Activated CD4-positive, alpha-beta T cell treated with anti-CD3 and anti-CD28 coated beads for 48 hours (primary cell): ENCODE measurements around the gene SSB.
"Not testable (repeated sequence)": the region's sequence is repeated elsewhere in the genome, so short reads cannot be mapped to it uniquely, and the experiment has no call there.

Experiments
- DNase-seq: peaks from one replicate; pipeline ENCODE4 v3.0.0-alpha.2; 2020

Gene SSB

GRCh38 chr2:169782513-169782912 is 16.2 kb upstream of the SSB start:
- DNase-seq, result no peak

- no peak for DNase-seq
Measured at GRCh38 chr2:169790581-169790980, 8.1 kb upstream of the SSB start.

GRCh38 chr2:169795181-169795580 is 3.5 kb upstream of the SSB start:
- no peak for DNase-seq

GRCh38 chr2:169796441-169796840 is 2.2 kb upstream of the SSB start:
- no peak for DNase-seq

- no peak for DNase-seq
Measured at GRCh38 chr2:169797601-169798000, 1.1 kb upstream of the SSB start.

GRCh38 chr2:169798397-169798717 is 314 bp upstream of the SSB start:
- no peak for DNase-seq

GRCh38 chr2:169803480-169803879 is 4.8 kb downstream of the SSB start:
- DNase-seq, result no peak

GRCh38 chr2:169806586-169806985 is 7.9 kb downstream of the SSB start:
- DNase-seq, result no peak

- no peak for DNase-seq
Measured at GRCh38 chr2:169808221-169808620, 9.6 kb downstream of the SSB start.

GRCh38 chr2:169815849-169816248 is 17.2 kb downstream of the SSB start:
- DNase-seq, result no peak

GRCh38 chr2:169816961-169817360 is 18.3 kb downstream of the SSB start:
- not testable (repeated sequence) for DNase-seq

- not testable (repeated sequence) for DNase-seq
Measured at GRCh38 chr2:169817369-169817768, 18.7 kb downstream of the SSB start.

GRCh38 chr2:169818241-169818640 is 19.6 kb downstream of the SSB start:
- no peak for DNase-seq

- DNase-seq, result no peak
Measured at GRCh38 chr2:169819106-169819505, 20.4 kb downstream of the SSB start.

GRCh38 chr2:169820101-169820500 is 21.4 kb downstream of the SSB start:
- not testable (repeated sequence) for DNase-seq

GRCh38 chr2:169822036-169822435 is 23.4 kb downstream of the SSB start:
- DNase-seq, result no peak

GRCh38 chr2:169822785-169823392 is 24.2 kb downstream of the SSB start:
- no peak for DNase-seq

GRCh38 chr2:169823996-169824372 is 25.3 kb downstream of the SSB start:
- no peak for DNase-seq

- DNase-seq, result peak; percentile 86
Measured at GRCh38 chr2:169824373-169825333, 26.0 kb downstream of the SSB start, which contains the start of gene METTL5. Gene METTL5 (minus strand): TSS chr2:169824905. CDS start chr2:169824597, 308 bp downstream.

GRCh38 chr2:169827272-169828140 is 28.8 kb downstream of the SSB start, which contains the start of gene UBR3:
Gene UBR3 (plus strand): TSS chr2:169827454. CDS start chr2:169827508, 54 bp downstream.
- DNase-seq, result peak; percentile 93

GRCh38 chr2:169828141-169828811 is 29.6 kb downstream of the SSB start:
- DNase-seq, result peak; percentile 57

GRCh38 chr2:169834401-169834800 is 35.7 kb downstream of the SSB start:
- DNase-seq, result no peak
